ENCODE data around the gene NCAPH2.

- TF ChIP-seq CTCF (IDR thresholded peaks at IDR 0.05) (no peak), POLR2A (IDR thresholded peaks at IDR 0.05) (no peak)
Observed at GRCh38 chr22:50505776-50506610, 2.0 kb upstream of the NCAPH2 start.
